GM19240 (cell line): ENCODE results near the gene CHEK1.
"Not testable (repeated sequence)": the region's sequence is repeated elsewhere in the genome, so short reads cannot be mapped to it uniquely, and the experiment has no call there.

ENCODE experiments used
- DNase-seq: peaks from one replicate; pipeline ENCODE4 v3.0.0; 2011; ENCODE audit warnings: low spot score; ENCODE audit not compliant: insufficient read length

The CHEK1 gene

GRCh38 chr11:125694951-125695350 lies 70.0 kb downstream of the CHEK1 start:
- no peak for DNase-seq

- DNase-seq = no peak
These were observed 76.2 kb downstream of the CHEK1 start for GRCh38 chr11:125701018-125701610.

- no peak for DNase-seq
These were observed 77.1 kb downstream of the CHEK1 start for GRCh38 chr11:125701858-125702621.

GRCh38 chr11:125704686-125705085 lies 79.7 kb downstream of the CHEK1 start:
- DNase-seq = not testable (repeated sequence)

- DNase-seq = no peak
These were observed 95.8 kb downstream of the CHEK1 start for GRCh38 chr11:125720781-125721180.

GRCh38 chr11:125724125-125724524 lies 99.2 kb downstream of the CHEK1 start:
- DNase-seq = no peak
